HG03439 (cell line): ENCODE measurements around the gene QKI.
"Not testable (repeated sequence)": the region's sequence is repeated elsewhere in the genome, so short reads cannot be mapped to it uniquely, and the experiment has no call there.

Experiments
- ATAC-seq: cut with Tn5 transposase; IDR thresholded peaks from one replicate; pipeline ENCODE4 v1.9.1; 2021; ENCODE audit warnings: mild to moderate bottlenecking, moderate library complexity; ENCODE audit not compliant: unreplicated experiment

Gene QKI

GRCh38 chr6:163571730-163572129 lies 157.2 kb downstream of the QKI start:
- no peak for ATAC-seq

- no peak for ATAC-seq
Measured at GRCh38 chr6:163572612-163573011, 158.1 kb downstream of the QKI start.

GRCh38 chr6:163573503-163574179 lies 159.1 kb downstream of the QKI start:
- no peak for ATAC-seq

- ATAC-seq: no peak
Measured at GRCh38 chr6:163576114-163576513, 161.6 kb downstream of the QKI start.

GRCh38 chr6:163577404-163577803 lies 162.9 kb downstream of the QKI start:
- ATAC-seq: no peak

- ATAC-seq: no peak
Measured at GRCh38 chr6:163579111-163579879, 164.8 kb downstream of the QKI start.

GRCh38 chr6:163579880-163580295 lies 165.4 kb downstream of the QKI start:
- no peak for ATAC-seq

- ATAC-seq: no peak
Measured at GRCh38 chr6:163580311-163581030, 166.0 kb downstream of the QKI start.

- ATAC-seq: no peak
Measured at GRCh38 chr6:163583558-163583957, 169.0 kb downstream of the QKI start.

- ATAC-seq: no peak
Measured at GRCh38 chr6:163585932-163586437, 171.5 kb downstream of the QKI start.

- ATAC-seq: no peak
Measured at GRCh38 chr6:163586888-163587287, 172.4 kb downstream of the QKI start.

GRCh38 chr6:163588220-163588919 lies 173.9 kb downstream of the QKI start:
- no peak for ATAC-seq

GRCh38 chr6:163589387-163589786 lies 174.9 kb downstream of the QKI start:
- no peak for ATAC-seq

- ATAC-seq: not testable (repeated sequence)
Measured at GRCh38 chr6:163590132-163590531, 175.6 kb downstream of the QKI start.

GRCh38 chr6:163592872-163593271 lies 178.4 kb downstream of the QKI start:
- no peak for ATAC-seq

GRCh38 chr6:163596174-163596573 lies 181.7 kb downstream of the QKI start:
- ATAC-seq: no peak

GRCh38 chr6:163599136-163599535 lies 184.6 kb downstream of the QKI start:
- ATAC-seq: no peak

GRCh38 chr6:163599684-163600083 lies 185.2 kb downstream of the QKI start:
- no peak for ATAC-seq

GRCh38 chr6:163600331-163600730 lies 185.8 kb downstream of the QKI start:
- no peak for ATAC-seq

- ATAC-seq: no peak
Measured at GRCh38 chr6:163600781-163601180, 186.3 kb downstream of the QKI start.

GRCh38 chr6:163602851-163603250 lies 188.3 kb downstream of the QKI start:
- no peak for ATAC-seq
